Brain microvascular endothelial cell (primary cell): ENCODE data around the gene HAUS3.
"Not testable (repeated sequence)": the region's sequence is repeated elsewhere in the genome, so short reads cannot be mapped to it uniquely, and the experiment has no call there.

Experiments used
- DNase-seq: peaks from one replicate; pipeline ENCODE4 v3.0.0-alpha.2; 2020
- H3K27ac ChIP-seq: fragments of 250-450 bp; sonication (Bioruptor Pico); 2 replicates; pipeline ENCODE4 v1.5.1; 2020; ENCODE audit warnings: mild to moderate bottlenecking, moderate library complexity
- H3K27me3 ChIP-seq: fragments of 250-450 bp; sonication (Bioruptor Pico); replicated peaks from 2 replicates; pipeline ENCODE4 v1.5.1; 2020; ENCODE audit warnings: mild to moderate bottlenecking
- H3K36me3 ChIP-seq: fragments of 250-450 bp; sonication (Bioruptor Pico); replicated peaks from 2 replicates; pipeline ENCODE4 v1.5.1; 2020; ENCODE audit warnings: mild to moderate bottlenecking
- H3K4me3 ChIP-seq: 2 replicates; pipeline ENCODE4 v1.5.1; 2011; ENCODE audit warnings: low read depth, mild to moderate bottlenecking, control low read depth, low read length, moderate library complexity
- CTCF ChIP-seq: IDR thresholded peaks from 2 replicates; pipeline ENCODE4 v1.5.1; 2011; ENCODE audit warnings: low read depth, mild to moderate bottlenecking, moderate library complexity, low read length, control low read depth, inconsistent platforms; ENCODE audit errors: missing control alignments
- in situ Hi-C: cut with HindIII; loops from 2 replicates; pipeline ENCODE4 v1.10.0; 2017; ENCODE audit warnings: low sequenced_read_pairs, low pct_ligation_motif_present

HAUS3 gene

GRCh38 chr4:2220016-2220630 lies 21.8 kb downstream of the HAUS3 start:
- H3K27ac ChIP-seq = no peak overlapping the region
- DNase-seq = peak; percentile 63
- no peaks in the 10 kb centered on the region for H3K27me3 ChIP-seq
- no peaks in the 10 kb centered on the region for H3K36me3 ChIP-seq
- no peak overlapping the region for H3K4me3 ChIP-seq
- in situ Hi-C loops = no loop called here
- TF ChIP-seq CTCF = peak; percentile 96

GRCh38 chr4:2219233-2219760 lies 22.6 kb downstream of the HAUS3 start:
- H3K4me3 ChIP-seq = no peak overlapping the region

GRCh38 chr4:2218436-2218835 lies 23.5 kb downstream of the HAUS3 start:
- Histone ChIP-seq H3K27ac (no peak overlapping the region), H3K4me3 (no peak overlapping the region), H3K27me3 (no peaks in the 10 kb centered on the region), H3K36me3 (no peaks in the 10 kb centered on the region)
- TF ChIP-seq CTCF = no peak
- DNase-seq = no peak
- in situ Hi-C loops = no loop called here

More at GRCh38 chr4:2219233-2219760, 22.6 kb downstream of the HAUS3 start:
- in situ Hi-C loops = no loop called here
- no peak for DNase-seq
- no peaks in the 10 kb centered on the region for H3K27me3 ChIP-seq
- H3K36me3 ChIP-seq = no peaks in the 10 kb centered on the region
- no peak overlapping the region for H3K27ac ChIP-seq
- no peak for TF ChIP-seq CTCF

GRCh38 chr4:2217726-2218125 lies 24.2 kb downstream of the HAUS3 start:
- Histone ChIP-seq H3K4me3 (no peak overlapping the region), H3K36me3 (no peaks in the 10 kb centered on the region), H3K27me3 (no peaks in the 10 kb centered on the region), H3K27ac (no peak overlapping the region)
- in situ Hi-C loops = no loop called here
- no peak for DNase-seq
- TF ChIP-seq CTCF = no peak

- Histone ChIP-seq H3K4me3 (no peak overlapping the region), H3K27ac (no peak overlapping the region), H3K36me3 (no peaks in the 10 kb centered on the region), H3K27me3 (no peaks in the 10 kb centered on the region)
- in situ Hi-C loops = no loop called here
- no peak for DNase-seq
- TF ChIP-seq CTCF = no peak
Observed at GRCh38 chr4:2212831-2213230, 29.1 kb downstream of the HAUS3 start.

- H3K27me3 ChIP-seq, H3K27ac ChIP-seq, H3K4me3 ChIP-seq, DNase-seq, H3K36me3 ChIP-seq, in situ Hi-C loops: not testable (repeated sequence)
Observed at GRCh38 chr4:2202789-2203188, 39.1 kb downstream of the HAUS3 start.
